Endodermal cell (in vitro differentiated cells): ENCODE data around the gene TMEM183A. TPM values are rescaled to one million over a fixed set of nuclear protein-coding genes. Genes with fewer than 3 reads are reported as not detected.

Experiments used
- DNase-seq: peaks from one replicate; pipeline ENCODE4 v3.0.0-alpha.2; 2017
- H3K27ac ChIP-seq: 2 replicates; pipeline ENCODE4 v1.5.1; 2013; ENCODE audit warnings: mild to moderate bottlenecking, low read depth, low read length, moderate library complexity
- H3K27me3 ChIP-seq: 2 replicates; pipeline ENCODE4 v1.6.1; 2013; ENCODE audit warnings: mild to moderate bottlenecking, low read length, moderate library complexity; ENCODE audit not compliant: insufficient read depth, control insufficient read depth, poor library complexity, severe bottlenecking
- H3K36me3 ChIP-seq: 2 replicates; pipeline ENCODE4 v1.7.0; 2013; ENCODE audit warnings: mild to moderate bottlenecking, low read length, moderate library complexity; ENCODE audit not compliant: control insufficient read depth, insufficient read depth
- H3K4me1 ChIP-seq: one replicate; pipeline ENCODE4 v1.7.0; 2013; ENCODE audit warnings: low read length; ENCODE audit not compliant: control insufficient read depth, insufficient read depth
- H3K4me3 ChIP-seq: 2 replicates; pipeline ENCODE4 v1.5.1; 2013; ENCODE audit warnings: mild to moderate bottlenecking, low read length, moderate library complexity
- H3K9ac ChIP-seq: 2 replicates; pipeline ENCODE4 v1.6.1; 2013; ENCODE audit warnings: mild to moderate bottlenecking, low read length, moderate library complexity; ENCODE audit not compliant: poor library complexity, severe bottlenecking; ENCODE audit errors: extremely low read depth
- H3K9me3 ChIP-seq: 2 replicates; pipeline ENCODE4 v1.6.1; 2013; ENCODE audit warnings: mild to moderate bottlenecking, low read length, moderate library complexity; ENCODE audit not compliant: control insufficient read depth
- H3K27ac Mint-ChIP-seq: 2 replicates; pipeline ENCODE4 v1.8.0; 2020; ENCODE audit warnings: mixed read lengths
- H3K27me3 Mint-ChIP-seq: 2 replicates; pipeline ENCODE4 v1.8.0; 2021; ENCODE audit warnings: mild to moderate bottlenecking, mixed read lengths; ENCODE audit not compliant: insufficient read depth
- H3K36me3 Mint-ChIP-seq: 2 replicates; pipeline ENCODE4 v1.8.0; 2020; ENCODE audit warnings: low read depth, mixed read lengths
- H3K4me1 Mint-ChIP-seq: 2 replicates; pipeline ENCODE4 v1.8.0; 2020; ENCODE audit warnings: mixed read lengths
- H3K4me3 Mint-ChIP-seq: 2 replicates; pipeline ENCODE4 v1.8.0; 2020; ENCODE audit warnings: mild to moderate bottlenecking, moderate library complexity, mixed read lengths
- H3K9me3 Mint-ChIP-seq: 2 replicates; pipeline ENCODE4 v1.8.0; 2020; ENCODE audit warnings: mild to moderate bottlenecking, mixed read lengths
- WGBS, 2 experiments: methylation state at CpG; one replicate each; pipeline versions ENCODE4 v1.1.5 to v1.1.7; 2013; ENCODE audit warnings: missing lambda C conversion rate in 2 of 2, mixed read lengths in 1 of 2; ENCODE audit not compliant: insufficient coverage in 1 of 2, insufficient read length in 1 of 2; 5-methylcytosine and 5-hydroxymethylcytosine counted together
- total RNA-seq, 2 donors: library from RNA; stranded (reverse); fragmentation: NEBNext Ultra II Directional in 1 of 2; extraction: Animal tissue kit (Norgen Biotek cat#: 25700) in 1 of 2; gene quantifications; 2 replicates in 1 of 2; 3 replicates in 1 of 2; pipeline ENCODE4 v1.2.1, GENCODE V29; 2021
- TF ChIP-seq, protein P1 (sequence below): fragments of 200-600 bp; sonication (generic); conservative IDR thresholded peaks from 2 replicates; pipeline ENCODE4 v1.5.0; 2021; ENCODE audit warnings: antibody characterized with exemption, mild to moderate bottlenecking

TMEM183A gene
- total RNA-seq, 2 donors from 2014 or later: 88.9 to 89.7 TPM

DNA sequence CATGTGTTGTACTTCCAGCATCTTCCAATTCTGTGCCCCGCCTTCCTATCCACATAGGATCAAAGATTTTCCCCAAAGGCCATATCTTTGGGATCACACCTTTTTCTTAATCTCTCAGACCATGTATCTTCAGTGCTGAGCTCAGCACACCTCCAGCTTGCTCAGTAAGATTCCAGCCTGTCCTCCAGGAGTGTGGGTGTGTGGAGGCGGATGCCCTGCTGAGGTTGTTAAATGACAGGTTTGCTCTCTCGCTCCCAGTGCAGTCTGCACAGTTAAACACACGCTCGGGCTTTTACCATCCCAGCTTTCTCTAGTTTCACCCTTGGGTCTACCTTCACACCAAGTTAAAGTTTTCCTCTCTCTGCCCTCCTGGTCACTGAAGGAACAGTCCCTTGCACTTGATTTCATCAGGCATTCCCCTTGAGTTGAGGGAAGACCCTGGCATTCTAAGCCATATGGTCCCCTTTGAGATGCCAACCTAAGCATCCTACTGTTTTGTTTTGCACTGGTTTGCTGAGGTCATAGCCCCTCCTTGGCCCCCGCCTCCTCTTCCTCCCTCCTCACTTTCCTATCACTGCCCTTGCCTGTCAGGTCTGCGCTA, 64.9 kb downstream of the TMEM183A start:
- Histone ChIP-seq H3K4me3 (no peak overlapping the region), H3K4me1 (no peaks in the 10 kb centered on the region), H3K9me3 (no peaks in the 10 kb centered on the region), H3K9ac (no peak overlapping the region), H3K27me3 (peaks cover 29% of the 10 kb centered on the region), H3K27ac (no peak overlapping the region), H3K36me3 (peaks cover 4% of the 10 kb centered on the region)
- H3K27me3 Mint-ChIP-seq: peaks cover 41% of the 10 kb centered on the region
- H3K9me3 Mint-ChIP-seq: no peaks in the 10 kb centered on the region
- H3K4me3 Mint-ChIP-seq: no peak overlapping the region
- H3K4me1 Mint-ChIP-seq: no peaks in the 10 kb centered on the region
- H3K27ac Mint-ChIP-seq: no peak overlapping the region
- TF ChIP-seq, protein P1, sequence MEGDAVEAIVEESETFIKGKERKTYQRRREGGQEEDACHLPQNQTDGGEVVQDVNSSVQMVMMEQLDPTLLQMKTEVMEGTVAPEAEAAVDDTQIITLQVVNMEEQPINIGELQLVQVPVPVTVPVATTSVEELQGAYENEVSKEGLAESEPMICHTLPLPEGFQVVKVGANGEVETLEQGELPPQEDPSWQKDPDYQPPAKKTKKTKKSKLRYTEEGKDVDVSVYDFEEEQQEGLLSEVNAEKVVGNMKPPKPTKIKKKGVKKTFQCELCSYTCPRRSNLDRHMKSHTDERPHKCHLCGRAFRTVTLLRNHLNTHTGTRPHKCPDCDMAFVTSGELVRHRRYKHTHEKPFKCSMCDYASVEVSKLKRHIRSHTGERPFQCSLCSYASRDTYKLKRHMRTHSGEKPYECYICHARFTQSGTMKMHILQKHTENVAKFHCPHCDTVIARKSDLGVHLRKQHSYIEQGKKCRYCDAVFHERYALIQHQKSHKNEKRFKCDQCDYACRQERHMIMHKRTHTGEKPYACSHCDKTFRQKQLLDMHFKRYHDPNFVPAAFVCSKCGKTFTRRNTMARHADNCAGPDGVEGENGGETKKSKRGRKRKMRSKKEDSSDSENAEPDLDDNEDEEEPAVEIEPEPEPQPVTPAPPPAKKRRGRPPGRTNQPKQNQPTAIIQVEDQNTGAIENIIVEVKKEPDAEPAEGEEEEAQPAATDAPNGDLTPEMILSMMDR: peak; percentile 49
- H3K36me3 Mint-ChIP-seq: no peaks in the 10 kb centered on the region
- 88 to 92% methylated on average over 7 of the region's 7 CpGs for WGBS, 2 experiments
- DNase-seq: no peak

DNA sequence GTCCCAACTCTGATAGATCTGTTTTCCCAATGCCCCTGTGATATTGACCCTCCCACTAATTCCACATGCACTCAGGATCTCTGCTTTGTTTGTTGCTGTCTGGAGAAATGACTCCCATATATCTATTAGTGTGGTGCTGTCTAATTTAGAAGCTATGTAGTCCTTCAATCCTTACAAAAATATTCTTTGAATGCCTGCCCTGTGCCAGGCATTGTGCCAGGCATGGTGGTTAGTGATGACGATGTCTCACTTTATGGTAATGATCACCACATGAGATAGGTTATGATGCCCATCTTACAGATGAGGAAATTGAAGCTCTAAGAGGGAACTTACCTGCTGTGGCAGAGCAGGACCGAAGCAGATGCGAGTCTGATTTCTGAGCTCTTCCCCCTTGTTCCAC, 65.7 kb downstream of the TMEM183A start:
- no peaks in the 10 kb centered on the region for H3K36me3 Mint-ChIP-seq
- Histone ChIP-seq H3K4me3 (no peak overlapping the region), H3K4me1 (no peaks in the 10 kb centered on the region), H3K27me3 (peaks cover 37% of the 10 kb centered on the region), H3K9ac (no peak overlapping the region), H3K27ac (no peak overlapping the region), H3K9me3 (no peaks in the 10 kb centered on the region), H3K36me3 (peaks cover 4% of the 10 kb centered on the region)
- no peaks in the 10 kb centered on the region for H3K9me3 Mint-ChIP-seq
- peaks cover 49% of the 10 kb centered on the region for H3K27me3 Mint-ChIP-seq
- H3K27ac Mint-ChIP-seq: no peak overlapping the region
- H3K4me3 Mint-ChIP-seq: no peak overlapping the region
- no peaks in the 10 kb centered on the region for H3K4me1 Mint-ChIP-seq
- TF ChIP-seq, protein P1: no peak
- WGBS, 2 experiments: 94% methylated on average over 2 to 3 of the region's 3 CpGs
- DNase-seq: peak; percentile 27

DNA sequence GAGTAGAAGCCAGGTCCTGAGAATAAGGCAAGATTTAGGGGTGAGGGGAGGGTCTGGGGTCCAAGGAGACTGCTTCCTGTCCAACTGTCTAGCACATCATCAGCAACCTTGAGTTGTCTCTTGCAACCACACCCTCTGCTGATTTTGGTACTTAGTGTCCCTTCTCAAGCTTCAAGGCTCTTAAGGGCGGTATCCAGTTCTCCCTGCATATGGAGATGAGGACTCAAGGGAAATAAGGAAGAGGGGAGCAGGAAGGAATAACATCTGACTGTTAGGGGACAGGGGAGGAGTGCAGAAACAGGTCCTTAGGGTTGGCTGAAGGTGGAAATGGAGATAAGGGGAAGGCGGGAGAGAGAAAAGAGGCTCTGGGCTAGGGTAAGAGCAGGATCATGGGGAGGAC, 66.3 kb downstream of the TMEM183A start:
- H3K36me3 Mint-ChIP-seq: no peaks in the 10 kb centered on the region
- TF ChIP-seq, protein P1: no peak

More for the DNA sequence above, 66.3 kb downstream of the TMEM183A start:
- Mint-ChIP-seq H3K9me3 (no peaks in the 10 kb centered on the region), H3K4me3 (no peak overlapping the region), H3K4me1 (no peaks in the 10 kb centered on the region), H3K27ac (no peak overlapping the region), H3K27me3 (peaks cover 54% of the 10 kb centered on the region)
- Histone ChIP-seq H3K27me3 (peaks cover 38% of the 10 kb centered on the region), H3K9ac (no peak overlapping the region), H3K36me3 (peaks cover 4% of the 10 kb centered on the region), H3K9me3 (no peaks in the 10 kb centered on the region), H3K27ac (no peak overlapping the region), H3K4me1 (no peaks in the 10 kb centered on the region), H3K4me3 (no peak overlapping the region)
- WGBS, 2 experiments: 92 to 94% methylated on average over 2 of the region's 2 CpGs
- no peak for DNase-seq

Other genes with a start within 250 kb of the TMEM183A start
- 100 to 1,000 TPM; 207 to 219 TPM for gene KDM5B, start 199.0 kb upstream of the TMEM183A start, total RNA-seq
- 1 to 10 TPM; 2.3 to 5.0 TPM for gene PCAT6, start 196.4 kb upstream of the TMEM183A start, total RNA-seq
- 1 to 10 TPM; 7.8 to 8.2 TPM for gene RABIF, start 118.2 kb upstream of the TMEM183A start, total RNA-seq
- gene KLHL12, start 80.1 kb upstream of the TMEM183A start, total RNA-seq: 10 to 100 TPM; 34.4 to 39.4 TPM
- 10 to 100 TPM; 68.1 to 79.7 TPM for gene ADIPOR1, start 49.1 kb upstream of the TMEM183A start, total RNA-seq
- gene CYB5R1, start 40.1 kb upstream of the TMEM183A start, total RNA-seq: 10 to 100 TPM; 15.7 to 18.0 TPM
- gene PPFIA4, start 19.1 kb downstream of the TMEM183A start, total RNA-seq: 10 to 100 TPM in 1 of 2 donors, 1 to 10 TPM in 1; 8.4 to 12.1 TPM
- gene MYOG, start 78.6 kb downstream of the TMEM183A start, total RNA-seq: not detected
- gene ADORA1, start 120.4 kb downstream of the TMEM183A start, total RNA-seq: 1 to 10 TPM; 2.0 to 2.1 TPM
- not detected for gene MYBPH, start 168.5 kb downstream of the TMEM183A start, total RNA-seq
- gene CHI3L1, start 179.3 kb downstream of the TMEM183A start, total RNA-seq: 1 to 10 TPM in 1 of 2 donors, under 1 TPM in 1; 0.18 to 1.1 TPM
- gene CHIT1, start 222.3 kb downstream of the TMEM183A start, total RNA-seq: under 1 TPM in 1 of 2 donors, not detected in 1; 0.07 TPM